Immature natural killer cell (primary cell): ENCODE results near the gene NTN5. TPM values are rescaled to one million over a fixed set of nuclear protein-coding genes. Genes with fewer than 3 reads are reported as not detected.
A peak's percentile ranks its signal among the peaks of the same experiment; 100 is the strongest.

ENCODE experiments used
- DNase-seq, 3 donors: peaks; one replicate each; pipeline ENCODE4 v3.0.0; 2022; ENCODE audit warnings: mixed read lengths in 1 of 3
- H3K27ac Mint-ChIP-seq, 6 donors: one replicate each; pipeline ENCODE4 v1.8.0; 2020; ENCODE audit warnings: mixed read lengths in 6 of 6, mild to moderate bottlenecking in 5 of 6, inconsistent platforms in 4 of 6, moderate library complexity in 3 of 6
- H3K27me3 Mint-ChIP-seq, 3 donors: one replicate each; pipeline ENCODE4 v1.8.0; 2020 to 2021; ENCODE audit warnings: low read depth in 3 of 3, mild to moderate bottlenecking in 3 of 3, mixed read lengths in 3 of 3, moderate library complexity in 3 of 3, inconsistent platforms in 1 of 3
- H3K36me3 Mint-ChIP-seq, 3 donors: one replicate each; pipeline ENCODE4 v1.8.0; 2020; ENCODE audit warnings: mixed read lengths in 3 of 3, inconsistent platforms in 2 of 3, mild to moderate bottlenecking in 2 of 3
- H3K4me1 Mint-ChIP-seq, 2 donors: one replicate each; pipeline ENCODE4 v1.8.0; 2020; ENCODE audit warnings: inconsistent platforms in 2 of 2, mild to moderate bottlenecking in 2 of 2, mixed read lengths in 2 of 2, moderate library complexity in 1 of 2
- H3K4me3 Mint-ChIP-seq, 5 donors: one replicate each; pipeline ENCODE4 v1.8.0; 2020; ENCODE audit warnings: mild to moderate bottlenecking in 5 of 5, mixed read lengths in 5 of 5, inconsistent platforms in 3 of 5, moderate library complexity in 3 of 5
- H3K9me3 Mint-ChIP-seq, 6 donors: one replicate each; pipeline ENCODE4 v1.8.0; 2020; ENCODE audit warnings: mild to moderate bottlenecking in 6 of 6, mixed read lengths in 6 of 6, inconsistent platforms in 4 of 6, moderate library complexity in 3 of 6
- polyA plus RNA-seq, 3 donors: library from polyadenylated mRNA; unstranded; fragments of 300-500 nt; fragmentation: Illumina TruSeq; gene quantifications; one replicate each; pipeline ENCODE4 v1.2.3, GENCODE V29; 2021

The NTN5 gene
- polyA plus RNA-seq, 3 donors from 2014 or later, result 0.46 TPM; not detected in 2

- H3K27ac Mint-ChIP-seq, result no peak overlapping the region
- peaks cover 7 to 10% of the 10 kb centered on the region in 2 donors for H3K4me1 Mint-ChIP-seq
- peaks cover 1 to 11% (median 3%) of the 10 kb centered on the region in 3 donors for H3K27me3 Mint-ChIP-seq
- DNase-seq, result no peak
- H3K9me3 Mint-ChIP-seq, result no peaks in the 10 kb centered on the region
- no peak overlapping the region for H3K4me3 Mint-ChIP-seq
- H3K36me3 Mint-ChIP-seq, result no peaks in the 10 kb centered on the region
Measured at GRCh38 chr19:48656840-48657474, 15.9 kb downstream of the NTN5 start.

DNA sequence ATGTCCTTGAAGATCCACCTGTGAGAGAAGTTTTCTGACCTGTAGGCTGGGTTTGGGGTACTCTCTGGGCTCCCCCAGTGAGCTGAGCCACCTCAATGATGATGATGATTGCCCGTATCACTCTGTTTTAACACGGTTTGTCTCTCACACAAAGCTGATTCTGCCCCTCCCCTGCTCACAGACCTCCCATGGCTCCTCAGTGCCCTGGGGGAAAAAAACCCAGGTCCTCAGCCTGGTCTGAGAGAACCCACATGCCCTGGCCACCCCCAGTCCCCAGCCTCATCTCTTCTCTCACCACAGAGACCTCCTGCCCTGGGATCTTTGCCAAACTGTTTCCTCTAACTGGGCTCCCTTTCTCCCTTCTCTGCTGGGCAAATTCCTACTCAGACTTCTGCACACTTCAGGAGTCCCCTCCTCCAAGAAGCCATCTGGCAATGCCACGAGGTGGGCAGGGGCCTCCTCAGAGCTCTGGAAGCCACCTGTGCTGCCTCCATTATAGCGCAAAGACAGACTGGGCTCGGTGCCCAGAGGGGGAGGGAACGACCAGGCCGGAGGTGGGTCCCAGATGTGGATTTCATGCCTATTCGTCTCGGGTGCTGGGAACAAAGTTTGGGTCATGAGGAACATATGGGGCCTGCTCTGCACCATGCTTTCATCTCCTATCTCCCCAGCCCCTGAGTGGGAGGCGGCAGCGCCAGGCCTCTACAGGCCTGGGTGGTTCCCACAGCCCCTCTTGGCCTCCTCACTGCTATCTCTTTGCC is 18.3 kb downstream of the NTN5 start:
- Mint-ChIP-seq H3K27me3 (peaks cover 0 to 6% (median 3%) of the 10 kb centered on the region in 3 donors), H3K36me3 (no peaks in the 10 kb centered on the region), H3K4me1 (peaks cover 0 to 3% of the 10 kb centered on the region in 2 donors), H3K27ac (peak overlapping the region in 1 of 6 donors; percentile 19), H3K4me3 (no peak overlapping the region), H3K9me3 (no peaks in the 10 kb centered on the region)
- DNase-seq, result no peak

- Mint-ChIP-seq H3K4me3 (no peak overlapping the region), H3K4me1 (peaks cover 12 to 17% of the 10 kb centered on the region in 2 donors), H3K27ac (peak overlapping the region in 2 of 6 donors; percentile 2 to 14), H3K36me3 (no peaks in the 10 kb centered on the region), H3K9me3 (no peaks in the 10 kb centered on the region), H3K27me3 (peaks cover 0 to 8% (median 3%) of the 10 kb centered on the region in 3 donors)
- no peak for DNase-seq
Measured at GRCh38 chr19:48651683-48652048, 21.2 kb downstream of the NTN5 start.

GRCh38 chr19:48650974-48651682 is 21.7 kb downstream of the NTN5 start:
- no peak for DNase-seq
- Mint-ChIP-seq H3K9me3 (no peaks in the 10 kb centered on the region), H3K27ac (peak overlapping the region in 5 of 6 donors; percentile 1 to 79 (median 9)), H3K4me1 (peaks cover 14 to 18% of the 10 kb centered on the region in 2 donors), H3K36me3 (no peaks in the 10 kb centered on the region), H3K27me3 (peaks cover 0 to 8% (median 3%) of the 10 kb centered on the region in 3 donors), H3K4me3 (no peak overlapping the region)

DNA sequence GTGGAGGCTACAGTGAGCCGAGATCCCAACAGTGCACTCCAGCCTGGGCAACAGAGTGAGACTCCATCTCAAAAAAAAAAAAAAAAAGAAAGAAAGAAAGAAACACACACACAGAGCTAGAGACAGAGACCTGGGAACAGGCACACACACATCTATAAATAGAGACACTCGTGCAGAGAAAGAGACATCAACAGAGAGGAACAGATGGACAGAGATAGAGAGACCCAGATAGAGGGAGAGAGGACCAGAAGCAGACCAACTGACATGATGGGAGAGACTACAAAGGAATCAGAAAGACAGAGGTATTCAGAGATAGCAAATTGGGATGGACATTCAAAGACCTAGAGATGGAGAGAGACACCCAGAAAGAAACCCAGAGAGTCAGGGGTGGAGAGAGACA is 24.7 kb downstream of the NTN5 start:
- H3K4me1 Mint-ChIP-seq, result peaks cover 28 to 32% of the 10 kb centered on the region in 2 donors
- peaks cover 2 to 8% (median 3%) of the 10 kb centered on the region in 3 donors for H3K27me3 Mint-ChIP-seq
- no peaks in the 10 kb centered on the region for H3K9me3 Mint-ChIP-seq
- H3K27ac Mint-ChIP-seq, result peak overlapping the region; percentile 56 to 93 (median 78)
- H3K4me3 Mint-ChIP-seq, result peak overlapping the region in 3 of 5 donors; percentile 28 to 68 (median 36)
- no peak for DNase-seq
- no peaks in the 10 kb centered on the region for H3K36me3 Mint-ChIP-seq

- no peaks in the 10 kb centered on the region for H3K36me3 Mint-ChIP-seq
- H3K4me1 Mint-ChIP-seq, result peaks cover 28 to 32% of the 10 kb centered on the region in 2 donors
- H3K9me3 Mint-ChIP-seq, result no peaks in the 10 kb centered on the region
- peak overlapping the region; percentile 41 to 69 (median 53) for H3K4me3 Mint-ChIP-seq
- DNase-seq, result no peak
- peaks cover 2 to 6% (median 2%) of the 10 kb centered on the region in 3 donors for H3K27me3 Mint-ChIP-seq
- H3K27ac Mint-ChIP-seq, result peak overlapping the region; percentile 55 to 90 (median 72)
Measured at GRCh38 chr19:48646722-48647216, 26.0 kb downstream of the NTN5 start.

GRCh38 chr19:48646001-48646721 is 26.7 kb downstream of the NTN5 start, which contains the start of gene CA11:
TSS of gene CA11 (minus strand) at chr19:48646187. CDS start at chr19:48645632, 555 bp downstream.
- peak within 1 kb of the TSS; percentile 82 to 97 (median 90) for H3K4me3 Mint-ChIP-seq
- H3K27me3 Mint-ChIP-seq, result peaks cover 2 to 6% (median 2%) of the 10 kb centered on the region in 3 donors
- H3K36me3 Mint-ChIP-seq, result no peaks in the 10 kb centered on the region
- peak; percentile 89 to 91 (median 91) for DNase-seq
- H3K4me1 Mint-ChIP-seq, result peaks cover 28 to 32% of the 10 kb centered on the region in 2 donors
- peak within 1 kb of the TSS; percentile 89 to 94 (median 90) for H3K27ac Mint-ChIP-seq
- no peaks in the 10 kb centered on the region for H3K9me3 Mint-ChIP-seq

- H3K36me3 Mint-ChIP-seq, result no peaks in the 10 kb centered on the region
- peak overlapping the region; percentile 82 to 97 (median 90) for H3K4me3 Mint-ChIP-seq
- H3K27ac Mint-ChIP-seq, result peak overlapping the region; percentile 89 to 94 (median 90)
- H3K4me1 Mint-ChIP-seq, result peaks cover 28 to 35% of the 10 kb centered on the region in 2 donors
- no peak for DNase-seq
- H3K27me3 Mint-ChIP-seq, result peaks cover 2 to 6% (median 2%) of the 10 kb centered on the region in 3 donors
- no peaks in the 10 kb centered on the region for H3K9me3 Mint-ChIP-seq
Measured at GRCh38 chr19:48645620-48646000, 27.2 kb downstream of the NTN5 start.

DNA sequence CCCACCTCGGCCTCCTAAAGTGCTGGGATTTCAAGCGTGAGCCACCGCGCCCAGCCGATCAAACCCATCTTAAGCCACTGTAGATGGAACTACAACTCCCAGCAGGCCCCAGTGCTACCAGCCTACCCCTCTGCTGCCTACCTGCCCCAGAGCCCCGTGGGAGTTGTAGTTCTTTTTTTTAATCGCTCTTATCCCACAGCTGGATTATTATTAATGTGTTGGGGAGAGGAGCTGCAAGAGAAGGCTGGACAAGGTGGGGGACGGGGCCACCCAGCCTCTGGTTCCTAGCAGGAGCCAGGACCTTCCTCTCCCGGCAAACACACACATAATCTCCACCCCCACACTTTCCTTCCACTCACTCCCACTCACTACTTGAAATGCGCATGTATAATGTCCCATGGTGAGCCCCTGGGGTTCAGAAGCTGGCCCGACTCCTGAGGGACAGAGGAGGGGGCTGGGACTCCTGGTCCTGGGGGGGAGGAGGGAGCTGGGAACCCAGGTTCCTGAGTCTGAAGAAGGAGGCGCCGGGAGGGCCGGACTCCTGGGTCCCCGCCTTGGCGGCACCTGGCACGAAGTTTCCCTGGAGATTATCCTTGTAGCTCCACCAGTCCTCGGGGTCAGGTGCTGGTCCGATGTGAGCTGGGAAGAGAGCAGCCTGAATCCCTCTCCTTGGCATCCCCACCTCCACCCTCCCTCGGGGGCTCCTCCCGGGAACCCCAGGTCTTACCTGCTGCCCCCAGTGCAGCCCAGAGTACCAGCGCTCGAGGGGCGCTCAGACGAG is 27.8 kb downstream of the NTN5 start:
- DNase-seq, result peak; percentile 65 to 73 (median 68)
- Mint-ChIP-seq H3K27me3 (peaks cover under 1 to 6% (median 2%) of the 10 kb centered on the region in 3 donors), H3K4me3 (peak overlapping the region; percentile 82 to 97 (median 90)), H3K36me3 (no peaks in the 10 kb centered on the region), H3K27ac (peak overlapping the region; percentile 77 to 94 (median 90)), H3K9me3 (no peaks in the 10 kb centered on the region), H3K4me1 (peaks cover 29 to 36% of the 10 kb centered on the region in 2 donors)

DNA sequence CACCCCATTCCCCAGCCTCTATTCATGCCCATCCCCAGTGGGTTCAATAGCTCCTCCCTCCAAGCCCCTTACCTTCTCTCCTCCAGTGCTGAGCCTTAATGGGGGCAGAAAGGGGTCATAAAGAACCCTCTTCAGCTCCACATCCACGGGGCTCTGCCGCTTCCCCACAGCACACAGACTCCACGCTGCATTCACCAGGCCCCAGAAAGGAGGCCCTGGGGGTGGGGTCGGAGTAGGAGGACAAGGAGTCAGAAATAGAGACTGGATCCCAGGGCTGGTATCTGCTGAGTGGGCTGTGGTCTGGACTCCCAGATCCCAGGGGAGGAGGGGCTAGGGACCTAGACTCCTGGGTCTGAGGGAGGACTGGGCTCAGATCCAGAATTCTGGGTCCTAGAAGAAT is 28.5 kb downstream of the NTN5 start:
- Mint-ChIP-seq H3K27ac (peak overlapping the region in 1 of 6 donors; percentile 28), H3K9me3 (no peaks in the 10 kb centered on the region), H3K4me1 (peaks cover 33 to 37% of the 10 kb centered on the region in 2 donors), H3K4me3 (peak overlapping the region in 2 of 5 donors; percentile 90 to 97), H3K36me3 (no peaks in the 10 kb centered on the region), H3K27me3 (peaks cover 2 to 6% (median 3%) of the 10 kb centered on the region in 3 donors)
- no peak for DNase-seq

DNA sequence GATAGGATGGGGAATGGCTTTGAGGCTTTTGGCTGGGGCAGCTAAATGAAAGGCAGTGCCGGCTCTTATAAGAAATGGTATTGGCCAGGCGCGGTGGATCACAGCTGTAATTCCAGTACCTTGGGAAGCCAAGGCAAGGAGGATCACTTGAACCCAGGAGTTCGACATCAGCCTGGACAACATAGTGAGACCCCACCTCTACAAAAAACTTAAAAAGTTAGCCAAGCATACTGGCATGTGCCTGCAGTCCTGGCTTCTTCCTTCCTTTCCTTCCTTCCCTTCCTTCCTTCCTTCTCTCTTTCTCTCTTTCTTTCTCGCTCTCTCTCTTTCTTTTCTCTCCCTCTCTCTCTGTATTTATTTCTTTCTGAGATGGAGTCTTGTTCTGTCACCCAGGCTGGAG is 30.0 kb downstream of the NTN5 start:
- Mint-ChIP-seq H3K36me3 (peaks cover 0 to 5% (median 0%) of the 10 kb centered on the region in 3 donors), H3K27me3 (peaks cover 0 to 10% (median 4%) of the 10 kb centered on the region in 3 donors), H3K9me3 (no peaks in the 10 kb centered on the region), H3K4me3 (no peak overlapping the region), H3K4me1 (peaks cover 42% of the 10 kb centered on the region in 2 donors), H3K27ac (peak overlapping the region in 2 of 6 donors; percentile 3 to 66)
- DNase-seq, result no peak

DNA sequence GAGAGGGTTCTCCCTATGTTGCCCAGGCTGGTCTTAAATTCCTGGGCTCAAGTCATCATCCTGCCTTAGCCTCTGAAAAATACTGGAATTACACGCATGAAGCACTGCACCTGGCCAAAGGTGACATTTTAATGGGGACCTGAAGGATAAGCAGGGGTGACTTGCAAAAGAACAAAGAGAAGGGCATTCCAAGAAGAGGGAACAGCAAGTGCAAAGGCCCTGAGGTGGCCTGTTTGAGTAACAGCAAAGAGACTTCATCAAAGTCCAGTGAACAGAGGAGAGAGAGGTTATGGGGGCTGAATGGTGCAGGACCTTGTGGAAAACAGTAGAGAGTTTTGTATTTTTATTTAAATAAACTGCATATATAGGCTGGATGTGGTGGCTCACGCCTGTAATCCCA is 31.0 kb downstream of the NTN5 start:
- Mint-ChIP-seq H3K9me3 (no peaks in the 10 kb centered on the region), H3K27ac (peak overlapping the region in 1 of 6 donors; percentile 72), H3K27me3 (peaks cover 4 to 18% (median 10%) of the 10 kb centered on the region in 3 donors), H3K4me1 (peaks cover 38 to 43% of the 10 kb centered on the region in 2 donors), H3K36me3 (peaks cover 0 to 5% (median 0%) of the 10 kb centered on the region in 3 donors), H3K4me3 (peak overlapping the region in 1 of 5 donors; percentile 33)
- no peak for DNase-seq
